HepG2 (cell line): ENCODE data around the gene YIPF7. TPM values are rescaled to one million over a fixed set of nuclear protein-coding genes. Genes with fewer than 3 reads are reported as not detected.

Experiments used
- BCL6 ChIP-seq: IDR thresholded peaks from 2 replicates; pipeline ENCODE4 v1.6.1; 2016; ENCODE audit warnings: missing genetic modification reagents, missing compliant biosample characterization
- CC2D1A ChIP-seq: sonication (generic); formaldehyde crosslinking; IDR thresholded peaks from 2 replicates; pipeline ENCODE4 v1.8.1; 2023; ENCODE audit warnings: mild to moderate bottlenecking, missing genetic modification reagents
- DNMT1 ChIP-seq: sonication (generic); formaldehyde crosslinking; IDR thresholded peaks from 2 replicates; pipeline ENCODE4 v1.5.1; 2020; ENCODE audit warnings: mild to moderate bottlenecking, missing genetic modification reagents
- GPBP1L1 ChIP-seq: sonication (generic); formaldehyde crosslinking; IDR thresholded peaks from 2 replicates; pipeline ENCODE4 v1.5.0; 2020; ENCODE audit warnings: mild to moderate bottlenecking, missing genetic modification reagents
- ISL2 ChIP-seq: sonication (generic); formaldehyde crosslinking; IDR thresholded peaks from 2 replicates; pipeline ENCODE4 v1.5.0; 2020; ENCODE audit warnings: missing genetic modification reagents
- KAT8 ChIP-seq: IDR thresholded peaks from 2 replicates; pipeline ENCODE4 v1.6.1; 2016; ENCODE audit warnings: missing genetic modification reagents, missing compliant biosample characterization
- KLF15 ChIP-seq: sonication (generic); formaldehyde crosslinking; IDR thresholded peaks from 2 replicates; pipeline ENCODE4 v1.8.1; 2023; ENCODE audit warnings: borderline replicate concordance, mild to moderate bottlenecking, inconsistent platforms, missing genetic modification reagents, mixed read lengths
- MLX ChIP-seq: IDR thresholded peaks from 2 replicates; pipeline ENCODE4 v1.6.1; 2016
- NFIB ChIP-seq: sonication (generic); formaldehyde crosslinking; IDR thresholded peaks from 2 replicates; pipeline ENCODE4 v1.9.0; 2021; ENCODE audit warnings: missing genetic modification reagents, mild to moderate bottlenecking, borderline replicate concordance
- NFKBIZ ChIP-seq: IDR thresholded peaks from 2 replicates; pipeline ENCODE4 v1.6.1; 2018; ENCODE audit warnings: missing genetic modification reagents, missing compliant biosample characterization
- NFRKB ChIP-seq: fragments of 450-650 bp; IDR thresholded peaks from 2 replicates; pipeline ENCODE4 v1.6.1; 2017
- RAD51 ChIP-seq: fragments of 450-650 bp; IDR thresholded peaks from 2 replicates; pipeline ENCODE4 v1.6.1; 2016; ENCODE audit warnings: borderline replicate concordance
- RBM39 ChIP-seq: fragments of 200-400 bp; formaldehyde crosslinking; IDR thresholded peaks from one replicate; pipeline ENCODE4 v1.6.1; 2018; ENCODE audit warnings: antibody characterized with exemption, mild to moderate bottlenecking, low read depth, low read length; ENCODE audit not compliant: poor library complexity, severe bottlenecking
- SIX1 ChIP-seq: sonication (generic); formaldehyde crosslinking; IDR thresholded peaks from 2 replicates; pipeline ENCODE4 v1.4.0; 2020; ENCODE audit warnings: missing genetic modification reagents, borderline replicate concordance
- TFE3 ChIP-seq: IDR thresholded peaks from 2 replicates; pipeline ENCODE4 v1.6.1; 2016
- ZBTB42 ChIP-seq: sonication (generic); formaldehyde crosslinking; IDR thresholded peaks from 2 replicates; pipeline ENCODE4 v1.5.0; 2020; ENCODE audit warnings: mild to moderate bottlenecking, missing genetic modification reagents
- ZFP36L2 ChIP-seq: sonication (generic); formaldehyde crosslinking; IDR thresholded peaks from 2 replicates; pipeline ENCODE4 v1.4.0; 2020; ENCODE audit warnings: missing genetic modification reagents
- ZMYM4 ChIP-seq: sonication (generic); formaldehyde crosslinking; IDR thresholded peaks from 2 replicates; pipeline ENCODE4 v1.8.1; 2023; ENCODE audit warnings: mild to moderate bottlenecking, missing genetic modification reagents
- ZNF12 ChIP-seq: sonication (generic); formaldehyde crosslinking; IDR thresholded peaks from 2 replicates; pipeline ENCODE4 v1.5.0; 2020; ENCODE audit warnings: missing genetic modification reagents
- ZNF331 ChIP-seq: sonication (generic); formaldehyde crosslinking; IDR thresholded peaks from 2 replicates; pipeline ENCODE4 v1.4.0; 2020; ENCODE audit warnings: missing genetic modification reagents
- ZNF501 ChIP-seq: sonication (generic); formaldehyde crosslinking; IDR thresholded peaks from 2 replicates; pipeline ENCODE4 v1.5.1; 2020; ENCODE audit warnings: mild to moderate bottlenecking, moderate library complexity, missing genetic modification reagents
- ZNF513 ChIP-seq: sonication (generic); formaldehyde crosslinking; conservative IDR thresholded peaks from 2 replicates; pipeline ENCODE4 v1.5.0; 2020; ENCODE audit warnings: missing genetic modification reagents
- ZNF530 ChIP-seq: sonication (generic); formaldehyde crosslinking; IDR thresholded peaks from 2 replicates; pipeline ENCODE4 v1.5.0; 2020; ENCODE audit warnings: low read depth, mild to moderate bottlenecking, missing genetic modification reagents
- ZSCAN9 ChIP-seq: IDR thresholded peaks from 2 replicates; pipeline ENCODE4 v1.6.1; 2016; ENCODE audit warnings: borderline replicate concordance
- polyA plus RNA-seq, 8 experiments: library from polyadenylated mRNA; depleted of rRNA in 3 of 8; stranded (reverse) in 7 of 8; unstranded in 1 of 8; fragments of >200 nt; fragmentation: Illumina TruSeq in 4 of 8; extraction: Trizol in 4 of 8; gene quantifications; 2 replicates each; pipeline versions ENCODE4 v1.2.1 to v1.2.3, GENCODE V29; 2011 to 2016; ENCODE audit warnings: low read depth in 4 of 8, missing spikeins in 1 of 8, mixed read lengths in 1 of 8; ENCODE audit not compliant: insufficient read depth in 1 of 8
- total RNA-seq, 5 experiments: library from RNA; depleted of rRNA; stranded (reverse); fragments of >200 nt; fragmentation: Illumina TruSeq; extraction: Trizol; gene quantifications; 2 replicates each; pipeline ENCODE4 v1.2.3, GENCODE V29; 2016; ENCODE audit warnings: low read depth in 1 of 5

The YIPF7 gene
- total and polyA plus RNA-seq, 2 of the 13 experiments (the other 11 are each of a cell fraction or from before 2014, with no cell fraction given) = 0.12 TPM; not detected in 1

- TF ChIP-seq TFE3 (CRISPR knock-in tag) (peak; percentile 92), ZNF12 (0 out of 2 replicates have a peak, but pooled peaks have one; percentile 22), ZBTB42 (CRISPR knock-in tag) (peak; percentile 84), CC2D1A (no peak), ZMYM4 (peak; percentile 93), GPBP1L1 (CRISPR knock-in tag) (no peak), BCL6 (peak; percentile 23; the same call in 1 of the 2 replicates), ZNF331 (CRISPR knock-in tag) (peak; percentile 69; the same call in 1 of the 2 replicates), NFKBIZ (0 out of 2 replicates have a peak, but pooled peaks have one; percentile 24), ZSCAN9 (CRISPR knock-in tag) (0 out of 2 replicates have a peak, but pooled peaks have one; percentile 16), SIX1 (CRISPR knock-in tag) (no peak), ZFP36L2 (CRISPR knock-in tag) (no peak), ISL2 (no peak), NFIB (CRISPR knock-in tag) (no peak), NFRKB (no peak), ZNF501 (CRISPR knock-in tag) (peak; percentile 97), ZNF513 (CRISPR knock-in tag) (0 out of 2 replicates have a peak, but pooled peaks have one; percentile 17), MLX (CRISPR knock-in tag) (no peak), KLF15 (CRISPR knock-in tag) (no peak), DNMT1 (no peak), RBM39 (peak; percentile 41), ZNF530 (CRISPR knock-in tag) (no peak), RAD51 (peak; percentile 83), KAT8 (CRISPR knock-in tag) (peak; percentile 98)
Measured at GRCh38 chr4:44678094-44679041, 26.9 kb upstream of the YIPF7 start, which contains the start of gene GUF1 (continued).
